HG03159 (cell line): ENCODE data around the gene FBLN2.

Experiments used
- ATAC-seq: cut with Tn5 transposase; IDR thresholded peaks from one replicate; pipeline ENCODE4 v1.9.1; 2021; ENCODE audit warnings: mild to moderate bottlenecking, moderate library complexity; ENCODE audit not compliant: unreplicated experiment

Gene FBLN2

DNA sequence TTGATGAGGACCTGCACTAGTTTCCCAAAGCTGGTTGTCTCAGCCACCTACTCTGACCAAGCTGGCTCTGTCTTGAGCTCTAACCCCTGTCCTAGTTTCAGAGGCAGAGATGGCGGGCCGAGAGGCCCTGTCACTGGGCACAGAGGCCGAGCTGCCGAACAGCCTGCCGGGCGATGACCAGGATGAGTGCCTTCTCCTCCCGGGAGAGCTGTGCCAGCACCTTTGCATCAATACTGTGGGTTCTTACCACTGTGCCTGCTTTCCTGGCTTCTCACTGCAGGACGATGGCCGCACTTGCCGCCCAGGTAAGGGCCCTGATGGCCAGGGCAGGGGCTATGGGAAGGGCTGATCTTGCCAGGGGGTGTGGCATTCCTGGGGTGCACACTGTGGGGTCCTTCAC lies 69.1 kb downstream of the FBLN2 start:
- no peak for ATAC-seq

DNA sequence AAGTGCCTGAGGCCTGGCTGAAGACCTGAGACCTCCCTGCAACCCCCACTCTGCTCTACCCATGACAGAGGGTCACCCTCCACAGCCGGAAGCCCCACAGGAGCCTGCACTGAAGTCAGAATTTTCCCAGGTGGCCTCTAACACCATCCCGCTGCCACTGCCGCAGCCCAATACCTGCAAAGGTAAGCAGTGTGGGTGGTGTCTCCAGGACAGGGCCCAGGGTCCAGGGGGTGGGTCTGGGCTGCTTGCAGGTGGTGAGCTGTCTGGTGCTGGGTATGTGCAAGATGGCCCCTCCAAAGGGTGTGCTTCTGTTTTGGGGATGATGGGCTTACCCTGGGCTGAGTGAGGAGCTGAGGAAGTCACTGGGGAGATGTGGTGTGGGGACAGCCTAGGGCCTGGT lies 69.9 kb downstream of the FBLN2 start:
- no peak for ATAC-seq

DNA sequence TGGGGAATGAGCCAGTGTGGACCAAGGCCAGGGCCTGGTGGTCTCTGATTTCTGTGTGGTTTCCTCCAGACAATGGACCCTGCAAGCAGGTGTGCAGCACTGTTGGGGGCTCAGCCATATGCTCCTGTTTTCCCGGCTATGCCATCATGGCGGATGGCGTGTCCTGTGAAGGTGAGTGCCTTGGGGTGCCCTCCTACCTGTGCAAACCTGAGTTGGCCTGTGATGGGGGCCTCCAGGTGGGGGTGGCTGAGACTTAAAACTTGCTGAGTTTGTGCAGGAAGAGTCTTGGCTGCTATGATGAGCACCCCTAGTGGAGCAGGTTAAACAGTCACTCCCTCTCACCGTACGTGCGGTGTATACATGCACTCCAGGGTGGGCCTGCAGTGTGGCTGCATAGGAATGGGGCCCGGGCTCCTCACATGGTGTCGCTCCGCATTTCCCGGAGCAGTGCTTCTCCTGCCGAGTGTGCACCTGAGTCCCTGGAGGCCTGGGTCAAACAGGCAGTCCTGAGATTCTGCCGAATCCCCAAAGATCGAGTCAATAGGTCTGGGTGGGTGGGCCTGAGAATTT lies 70.8 kb downstream of the FBLN2 start:
- ATAC-seq: no peak

DNA sequence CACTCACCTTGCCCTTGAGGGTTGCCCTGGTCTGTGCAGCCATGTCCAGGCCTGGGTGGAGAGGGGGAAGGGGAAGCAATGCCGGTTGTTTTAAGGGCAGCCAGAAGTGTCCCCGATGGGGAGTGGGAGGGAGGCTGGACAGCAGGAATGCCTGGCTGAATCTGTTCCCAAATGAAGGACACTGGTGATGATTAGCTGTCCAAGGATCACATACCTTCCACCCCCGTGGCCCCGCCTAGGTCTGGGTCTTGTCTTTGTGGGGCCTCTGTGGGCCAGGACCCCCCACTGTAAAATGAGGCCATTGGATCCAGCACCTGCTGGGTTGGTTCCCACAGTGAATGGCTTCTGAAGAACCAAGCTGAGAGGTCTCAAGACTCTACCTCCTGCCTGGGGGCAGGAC lies 71.4 kb downstream of the FBLN2 start:
- no peak for ATAC-seq

DNA sequence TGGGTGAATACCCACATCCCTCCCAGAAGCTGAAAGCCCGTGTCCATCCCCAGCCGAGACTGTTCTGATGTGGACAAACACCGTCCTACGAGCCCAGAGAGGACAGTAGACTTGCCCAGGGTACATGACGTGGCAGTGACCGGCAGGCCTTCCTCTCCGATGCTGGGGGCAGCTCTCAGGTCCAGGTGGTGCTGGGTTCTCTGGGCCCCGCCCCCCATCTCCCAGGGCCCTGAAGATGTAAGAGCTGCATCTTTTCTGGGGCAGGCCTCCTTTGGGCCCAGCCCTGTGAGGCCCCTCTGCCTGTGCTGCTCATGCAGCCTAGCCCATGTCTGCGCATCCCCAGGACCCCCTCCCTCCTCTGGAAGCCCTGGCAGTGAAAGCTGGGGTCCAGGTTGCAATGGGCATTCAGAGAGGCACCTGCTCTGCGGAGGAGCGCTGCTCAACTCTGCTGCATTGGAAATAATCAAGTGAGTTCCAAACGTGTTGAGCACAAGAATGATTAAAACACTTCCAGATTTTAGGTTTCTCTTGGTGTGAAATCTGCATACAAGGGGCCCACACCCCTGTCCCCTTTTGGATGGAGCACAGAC lies 71.9 kb downstream of the FBLN2 start:
- no peak for ATAC-seq

GRCh38 chr3:13621381-13622221 lies 72.7 kb downstream of the FBLN2 start:
- no peak for ATAC-seq

DNA sequence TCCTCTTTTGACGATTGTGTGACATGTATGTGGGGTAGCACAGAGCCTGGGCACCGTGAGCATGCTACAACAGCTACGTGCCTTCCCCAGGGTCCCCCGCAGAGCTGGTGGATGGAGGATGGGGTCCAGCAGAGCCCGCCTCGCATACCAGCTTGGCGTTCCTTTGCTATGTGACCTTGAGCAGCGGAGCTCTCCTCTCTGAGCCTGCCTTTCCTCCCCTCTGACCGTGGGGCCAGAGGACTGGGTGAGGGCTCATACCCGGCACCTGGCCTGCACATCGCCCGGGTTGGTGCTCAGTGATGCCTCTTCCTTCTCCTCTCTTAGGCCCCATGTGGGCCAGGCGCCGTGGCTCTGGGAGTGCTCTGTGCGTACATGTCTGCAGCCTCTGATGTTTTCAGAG lies 73.4 kb downstream of the FBLN2 start:
- no peak for ATAC-seq

DNA sequence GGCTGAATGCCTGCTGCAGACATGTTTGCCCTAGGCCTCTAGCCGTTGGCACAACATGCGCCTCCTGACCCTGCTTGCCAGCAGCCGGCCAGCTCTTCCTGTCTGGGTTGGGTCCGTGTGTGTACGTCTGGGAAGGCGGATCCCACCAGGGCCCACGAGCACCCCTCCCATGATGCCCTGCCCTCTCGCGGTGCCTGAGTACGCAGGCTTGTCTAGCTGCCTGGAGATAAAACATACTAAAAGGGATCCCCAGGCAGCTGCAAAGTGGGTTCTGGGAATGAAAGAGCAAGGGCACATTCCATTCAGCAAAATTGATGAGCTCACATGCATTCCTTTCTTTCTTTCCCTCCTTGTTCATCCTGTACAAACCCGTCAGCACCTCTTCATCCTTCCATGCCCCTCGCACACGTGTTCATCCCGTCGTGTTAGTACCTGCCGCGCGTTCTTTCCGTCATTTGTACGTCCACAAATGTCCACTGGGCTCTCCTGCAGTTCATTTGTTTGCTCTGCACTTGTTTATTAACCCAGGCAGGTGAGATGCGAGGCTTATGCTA lies 74.3 kb downstream of the FBLN2 start:
- ATAC-seq: no peak

DNA sequence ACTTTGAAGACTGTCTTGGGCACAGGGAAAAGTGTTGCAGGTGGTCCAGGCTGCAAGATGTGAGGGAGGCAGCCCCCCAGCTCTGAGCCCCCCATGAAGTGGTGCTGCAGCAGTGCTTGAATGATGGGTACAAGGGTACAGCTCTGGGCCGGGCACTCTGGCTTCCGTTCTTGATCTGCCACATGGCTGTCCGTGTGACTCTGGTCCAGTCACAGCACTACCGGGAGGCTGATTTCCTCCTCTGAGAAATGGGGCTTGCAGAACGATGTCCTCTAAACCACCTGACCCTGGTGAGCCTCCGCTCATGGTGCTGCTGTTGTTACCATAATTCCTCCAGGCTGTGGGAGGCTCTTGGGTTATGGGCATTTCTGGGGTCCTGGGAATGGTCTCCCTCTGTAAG lies 75.1 kb downstream of the FBLN2 start:
- no peak for ATAC-seq

DNA sequence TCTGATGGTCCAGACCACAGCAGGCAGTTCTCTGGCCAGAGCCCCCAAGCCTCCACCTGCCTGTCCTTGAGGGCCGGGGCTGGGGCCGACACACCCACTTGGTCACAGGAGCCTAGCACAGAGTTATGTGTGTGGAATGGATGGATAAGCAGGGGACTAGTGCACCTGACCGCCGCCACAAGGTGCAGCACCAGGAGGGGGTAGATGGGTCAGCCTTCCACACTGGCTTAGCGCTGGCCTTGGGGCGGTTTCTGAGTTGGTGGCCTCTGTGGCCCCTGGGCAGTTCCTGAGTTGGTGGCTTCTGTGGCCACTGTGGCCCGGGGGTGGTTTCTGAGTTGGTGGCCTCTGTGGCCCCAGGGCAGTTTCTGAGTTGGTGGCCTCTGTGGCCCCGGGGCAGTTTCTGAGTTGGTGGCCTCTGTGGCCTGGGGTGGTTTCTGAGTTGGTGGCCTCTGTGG lies 75.8 kb downstream of the FBLN2 start:
- no peak for ATAC-seq

DNA sequence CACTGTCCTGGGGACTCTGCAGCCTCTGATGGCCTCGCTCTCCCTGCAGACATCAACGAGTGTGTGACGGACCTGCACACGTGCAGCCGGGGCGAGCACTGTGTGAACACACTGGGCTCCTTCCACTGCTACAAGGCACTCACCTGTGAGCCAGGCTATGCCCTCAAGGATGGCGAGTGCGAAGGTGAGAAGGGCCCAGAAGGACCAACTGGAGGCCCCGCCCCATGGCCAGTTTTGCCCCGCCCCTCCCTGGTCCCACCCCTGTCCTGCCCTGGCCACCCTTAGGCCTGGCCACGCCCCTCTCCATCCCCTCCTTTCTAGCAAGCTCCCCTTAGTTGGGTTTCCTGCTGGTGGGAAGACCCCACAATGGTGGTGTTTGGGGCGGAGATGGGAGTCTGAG lies 77.5 kb downstream of the FBLN2 start:
- ATAC-seq: no peak

GRCh38 chr3:13626915-13627460 lies 78.1 kb downstream of the FBLN2 start:
- ATAC-seq: no peak

- ATAC-seq: no peak
Observed at GRCh38 chr3:13627681-13628080, 78.8 kb downstream of the FBLN2 start.

- ATAC-seq: no peak
Observed at GRCh38 chr3:13628432-13628831, 79.5 kb downstream of the FBLN2 start.

- ATAC-seq: no peak
Observed at GRCh38 chr3:13628841-13629551, 80.1 kb downstream of the FBLN2 start.

DNA sequence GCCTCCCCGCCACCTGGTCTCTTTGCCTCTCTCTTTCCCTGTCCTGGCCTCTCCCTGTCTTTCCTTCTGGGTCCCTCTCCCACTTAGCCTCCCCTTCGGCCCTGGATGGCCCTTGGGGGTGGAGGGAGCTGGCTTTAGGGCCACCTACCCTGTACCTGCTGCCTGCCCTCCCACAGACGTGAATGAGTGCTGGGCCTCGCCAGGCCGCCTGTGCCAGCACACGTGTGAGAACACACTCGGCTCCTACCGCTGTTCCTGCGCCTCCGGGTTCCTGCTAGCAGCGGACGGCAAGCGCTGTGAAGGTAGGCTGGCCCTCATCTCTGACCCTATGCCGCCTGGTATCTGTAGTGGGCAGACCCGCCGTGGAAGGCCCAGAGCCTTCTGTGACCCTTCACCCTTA lies 80.7 kb downstream of the FBLN2 start:
- ATAC-seq: no peak

DNA sequence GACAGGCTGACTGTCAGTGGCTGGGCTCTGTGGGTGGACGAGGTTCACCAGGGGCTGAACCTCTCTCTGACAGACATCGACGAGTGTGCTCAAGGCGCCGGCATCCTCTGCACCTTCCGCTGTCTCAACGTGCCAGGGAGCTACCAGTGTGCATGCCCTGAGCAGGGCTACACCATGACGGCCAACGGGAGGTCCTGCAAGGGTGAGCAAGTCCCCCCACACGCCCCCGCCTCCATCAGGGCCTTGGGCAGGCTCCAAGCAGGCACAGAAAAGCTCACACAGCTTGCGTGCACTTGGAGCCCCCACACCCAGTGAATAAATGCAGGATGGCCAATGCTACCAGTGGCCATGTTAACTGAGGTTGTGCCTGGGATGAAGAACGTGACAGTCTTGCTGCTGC lies 82.3 kb downstream of the FBLN2 start:
- no peak for ATAC-seq

- ATAC-seq: no peak
Observed at GRCh38 chr3:13633176-13633575, 84.3 kb downstream of the FBLN2 start.

DNA sequence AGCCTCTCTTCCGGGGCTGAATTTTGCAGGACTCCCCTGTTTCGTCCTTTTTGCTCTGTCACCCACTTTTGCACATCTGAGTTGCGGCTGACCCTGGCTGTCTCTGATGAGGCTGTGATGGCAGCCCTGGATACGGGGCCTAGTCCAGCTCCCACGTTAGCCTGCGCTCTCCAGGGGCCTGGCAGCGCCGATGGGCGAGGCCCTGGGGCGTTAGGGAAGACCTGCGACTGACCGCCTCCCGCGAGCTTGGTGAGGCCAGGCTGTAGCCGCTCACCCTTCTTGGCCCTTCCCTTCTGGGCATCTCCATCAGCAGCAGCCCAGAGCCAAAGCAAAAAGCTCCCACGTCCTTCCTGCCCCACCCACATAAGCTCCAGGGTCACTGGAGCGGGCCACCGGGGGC lies 85.2 kb downstream of the FBLN2 start:
- no peak for ATAC-seq

GRCh38 chr3:13634615-13635014 lies 85.7 kb downstream of the FBLN2 start:
- ATAC-seq: no peak

DNA sequence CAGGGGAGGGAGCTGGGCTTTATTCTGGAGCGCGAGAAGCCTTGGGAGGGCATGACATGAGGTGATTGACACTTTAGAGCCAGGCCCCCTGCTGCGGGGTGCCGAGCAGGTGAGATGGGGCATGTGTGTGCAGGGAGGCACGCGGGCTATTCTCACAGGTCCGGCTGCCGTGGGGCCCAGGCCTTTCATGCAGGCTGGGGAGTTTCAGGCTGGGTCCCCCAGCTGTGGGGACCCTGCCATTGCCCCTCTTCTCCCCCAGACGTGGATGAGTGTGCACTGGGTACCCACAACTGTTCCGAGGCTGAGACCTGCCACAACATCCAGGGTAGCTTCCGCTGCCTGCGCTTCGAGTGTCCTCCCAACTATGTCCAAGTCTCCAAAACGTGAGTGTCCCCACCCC lies 87.3 kb downstream of the FBLN2 start:
- no peak for ATAC-seq
